Keratinocyte (primary cell): ENCODE results near the gene RTEL1. TPM values are rescaled to one million over a fixed set of nuclear protein-coding genes. Genes with fewer than 3 reads are reported as not detected.

Source experiments
- DNase-seq: peaks from one replicate; pipeline ENCODE4 v3.0.0-alpha.2; 2011; ENCODE audit warnings: low read depth, missing footprints, low spot score
- FAIRE-seq: peaks from 2 replicates; lab custom pipeline; 2011; peaks lifted over from hg19 to GRCh38; lab: Jason Lieb, UNC
- H2AFZ ChIP-seq: 2 replicates; pipeline ENCODE4 v1.6.0; 2012; ENCODE audit warnings: low read length, control low read depth, inconsistent platforms; ENCODE audit not compliant: control insufficient read depth
- H3K27ac ChIP-seq: 2 replicates; pipeline ENCODE4 v1.5.1; 2011; ENCODE audit warnings: low read length; ENCODE audit not compliant: control insufficient read depth, insufficient read depth
- H3K27me3 ChIP-seq: 3 replicates; pipeline ENCODE4 v1.6.0; 2011; ENCODE audit warnings: low read length; ENCODE audit not compliant: control insufficient read depth, insufficient read depth; ENCODE audit errors: extremely low read depth
- H3K36me3 ChIP-seq, 2 experiments: 2 replicates in 1 of 2; 3 replicates in 1 of 2; pipeline ENCODE4 v1.5.1; 2011; ENCODE audit warnings: low read length in 2 of 2, mild to moderate bottlenecking in 1 of 2; ENCODE audit not compliant: control insufficient read depth in 2 of 2, insufficient read depth in 2 of 2; ENCODE audit errors: extremely low read depth in 1 of 2
- H3K4me1 ChIP-seq: 3 replicates; pipeline ENCODE4 v1.5.1; 2011; ENCODE audit warnings: low read length; ENCODE audit not compliant: control insufficient read depth, insufficient read depth; ENCODE audit errors: extremely low read depth
- H3K4me2 ChIP-seq: 3 replicates; pipeline ENCODE4 v1.6.0; 2011; ENCODE audit warnings: low read depth, low read length; ENCODE audit not compliant: control insufficient read depth, insufficient read depth; ENCODE audit errors: extremely low read depth
- H3K4me3 ChIP-seq, 3 experiments: fragments of 200-600 bp in 1 of 3; sonication (generic) in 1 of 3; 2 replicates in 2 of 3; 3 replicates in 1 of 3; pipeline ENCODE4 v1.5.1; 2011 to 2016; ENCODE audit warnings: low read length in 3 of 3, mild to moderate bottlenecking in 3 of 3, control low read depth in 2 of 3, inconsistent platforms in 1 of 3, low read depth in 1 of 3, mixed read lengths in 1 of 3, mixed run types in 1 of 3, moderate library complexity in 1 of 3; ENCODE audit not compliant: control insufficient read depth in 2 of 3, insufficient read depth in 2 of 3; ENCODE audit errors: extremely low read depth in 1 of 3
- H3K79me2 ChIP-seq: 2 replicates; pipeline ENCODE4 v1.6.0; 2012; ENCODE audit warnings: low read length; ENCODE audit not compliant: control insufficient read depth, insufficient read depth
- H3K9ac ChIP-seq: 3 replicates; pipeline ENCODE4 v1.6.0; 2011; ENCODE audit warnings: low read length; ENCODE audit not compliant: control insufficient read depth, insufficient read depth; ENCODE audit errors: extremely low read depth
- H3K9me1 ChIP-seq: 3 replicates; pipeline ENCODE4 v1.6.0; 2011; ENCODE audit warnings: low read length; ENCODE audit not compliant: control insufficient read depth, insufficient read depth; ENCODE audit errors: extremely low read depth
- H3K9me3 ChIP-seq: 2 replicates; pipeline ENCODE4 v1.5.1; 2012; ENCODE audit warnings: low read depth, low read length; ENCODE audit not compliant: control insufficient read depth
- H4K20me1 ChIP-seq: 3 replicates; pipeline ENCODE4 v1.6.0; 2011; ENCODE audit warnings: low read length; ENCODE audit not compliant: control insufficient read depth, insufficient read depth; ENCODE audit errors: extremely low read depth
- EZH2 ChIP-seq: IDR thresholded peaks from one replicate; pipeline ENCODE4 v1.6.1; 2012; ENCODE audit warnings: inconsistent platforms, mild to moderate bottlenecking, low read length, moderate library complexity
- dilution Hi-C: fragments of 300-500 bp; cut with MboI; formaldehyde crosslinking; loops from one replicate; pipeline ENCODE4 v1.7.0; 2020; ENCODE audit warnings: low sequenced_read_pairs; ENCODE audit not compliant: extremely low pct_ligation_motif_present
- polyA plus RNA-seq, 5 experiments: library from polyadenylated mRNA; depleted of rRNA in 3 of 5; stranded (reverse) in 3 of 5; stranded (forward) in 1 of 5; unstranded in 1 of 5; fragments of >200 nt; gene quantifications; 1 replicate in 1 of 5; 2 replicates in 3 of 5; 3 replicates in 1 of 5; pipeline versions ENCODE4 v1.2.1 to v1.2.3, GENCODE V29; 2011 to 2012; ENCODE audit warnings: missing spikeins in 2 of 5, low read depth in 1 of 5, low replicate concordance in 1 of 5
- TF ChIP-seq, protein P1 (sequence below), 3 experiments: IDR thresholded peaks in 1 of 3; conservative IDR thresholded peaks in 1 of 3; optimal IDR thresholded peaks in 1 of 3; 2 replicates in 2 of 3; 3 replicates in 1 of 3; pipeline versions ENCODE3 to v1.5.1; 2011; ENCODE audit warnings: low read length in 3 of 3, mild to moderate bottlenecking in 3 of 3, moderate library complexity in 2 of 3, control low read depth in 1 of 3, inconsistent platforms in 1 of 3; ENCODE audit not compliant: insufficient read depth in 2 of 3; ENCODE audit errors: extremely low read depth in 1 of 3

Gene RTEL1
- polyA plus RNA-seq, 1 donor (not counting 4 experiments of a cell fraction or from before 2014, with no cell fraction given): 12.4 TPM

GRCh38 chr20:63651942-63652191 is 6.2 kb upstream of the RTEL1 start:
- H3K27ac ChIP-seq: no peak overlapping the region
- H3K9ac ChIP-seq: no peak overlapping the region
- H3K27me3 ChIP-seq: no peaks in the 10 kb centered on the region
- H3K79me2 ChIP-seq: no peaks in the 10 kb centered on the region
- peak overlapping the region; percentile 58 for H3K4me2 ChIP-seq
- no peak for TF ChIP-seq EZH2
- TF ChIP-seq, protein P1, sequence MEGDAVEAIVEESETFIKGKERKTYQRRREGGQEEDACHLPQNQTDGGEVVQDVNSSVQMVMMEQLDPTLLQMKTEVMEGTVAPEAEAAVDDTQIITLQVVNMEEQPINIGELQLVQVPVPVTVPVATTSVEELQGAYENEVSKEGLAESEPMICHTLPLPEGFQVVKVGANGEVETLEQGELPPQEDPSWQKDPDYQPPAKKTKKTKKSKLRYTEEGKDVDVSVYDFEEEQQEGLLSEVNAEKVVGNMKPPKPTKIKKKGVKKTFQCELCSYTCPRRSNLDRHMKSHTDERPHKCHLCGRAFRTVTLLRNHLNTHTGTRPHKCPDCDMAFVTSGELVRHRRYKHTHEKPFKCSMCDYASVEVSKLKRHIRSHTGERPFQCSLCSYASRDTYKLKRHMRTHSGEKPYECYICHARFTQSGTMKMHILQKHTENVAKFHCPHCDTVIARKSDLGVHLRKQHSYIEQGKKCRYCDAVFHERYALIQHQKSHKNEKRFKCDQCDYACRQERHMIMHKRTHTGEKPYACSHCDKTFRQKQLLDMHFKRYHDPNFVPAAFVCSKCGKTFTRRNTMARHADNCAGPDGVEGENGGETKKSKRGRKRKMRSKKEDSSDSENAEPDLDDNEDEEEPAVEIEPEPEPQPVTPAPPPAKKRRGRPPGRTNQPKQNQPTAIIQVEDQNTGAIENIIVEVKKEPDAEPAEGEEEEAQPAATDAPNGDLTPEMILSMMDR (optimal IDR thresholded peaks at IDR 0.05 in 1 of 3, IDR thresholded peaks at IDR 0.05 in 1 of 3, conservative IDR thresholded peaks at IDR 0.05 in 1 of 3; ENCODE audit: extremely low read depth in 1 of 3, insufficient read depth in 2 of 3, low read length in 3 of 3): no peak
- peak overlapping the region in 2 of 3 experiments; percentile 19 to 53 for H3K4me3 ChIP-seq
- H4K20me1 ChIP-seq: no peaks in the 10 kb centered on the region
- no peaks in the 10 kb centered on the region for H3K36me3 ChIP-seq
- DNase-seq: no peak
- no peaks in the 10 kb centered on the region for H3K9me1 ChIP-seq
- peaks cover 12% of the 10 kb centered on the region for H3K4me1 ChIP-seq
- no peak for FAIRE-seq
- H2AFZ ChIP-seq: no peak overlapping the region
- no peaks in the 10 kb centered on the region for H3K9me3 ChIP-seq
- dilution Hi-C loops: no loop called here

GRCh38 chr20:63652192-63652980 is 5.7 kb upstream of the RTEL1 start:
- Histone ChIP-seq H3K9me1 (no peaks in the 10 kb centered on the region), H3K4me3 (peak overlapping the region; percentile 31 to 53 (median 45)), H3K36me3 (no peaks in the 10 kb centered on the region), H3K9me3 (no peaks in the 10 kb centered on the region), H3K79me2 (no peaks in the 10 kb centered on the region), H3K27me3 (no peaks in the 10 kb centered on the region), H4K20me1 (no peaks in the 10 kb centered on the region), H3K27ac (no peak overlapping the region), H3K4me2 (peak overlapping the region; percentile 58), H2AFZ (no peak overlapping the region), H3K4me1 (peaks cover 16% of the 10 kb centered on the region), H3K9ac (no peak overlapping the region)
- no peak for FAIRE-seq
- TF ChIP-seq EZH2: no peak
- TF ChIP-seq, protein P1 (optimal IDR thresholded peaks at IDR 0.05 in 1 of 3, IDR thresholded peaks at IDR 0.05 in 1 of 3, conservative IDR thresholded peaks at IDR 0.05 in 1 of 3; ENCODE audit: extremely low read depth in 1 of 3, insufficient read depth in 2 of 3, low read length in 3 of 3): no peak
- dilution Hi-C loops: no loop called here
- DNase-seq: no peak
